Stimulated activated CD8-positive, alpha-beta memory T cell treated with anti-CD3 and anti-CD28 coated beads, Interleukin-2, amount 100 ng/mL, for 1 hour (primary cell): ENCODE data around the gene GRIK3.
"Not testable (repeated sequence)": the region's sequence is repeated elsewhere in the genome, so short reads cannot be mapped to it uniquely, and the experiment has no call there.

Experiments
- DNase-seq, 2 donors: peaks; one replicate each; pipeline ENCODE4 v3.0.0-alpha.2; 2020; ENCODE audit warnings: low read depth in 2 of 2

The GRIK3 gene

DNA sequence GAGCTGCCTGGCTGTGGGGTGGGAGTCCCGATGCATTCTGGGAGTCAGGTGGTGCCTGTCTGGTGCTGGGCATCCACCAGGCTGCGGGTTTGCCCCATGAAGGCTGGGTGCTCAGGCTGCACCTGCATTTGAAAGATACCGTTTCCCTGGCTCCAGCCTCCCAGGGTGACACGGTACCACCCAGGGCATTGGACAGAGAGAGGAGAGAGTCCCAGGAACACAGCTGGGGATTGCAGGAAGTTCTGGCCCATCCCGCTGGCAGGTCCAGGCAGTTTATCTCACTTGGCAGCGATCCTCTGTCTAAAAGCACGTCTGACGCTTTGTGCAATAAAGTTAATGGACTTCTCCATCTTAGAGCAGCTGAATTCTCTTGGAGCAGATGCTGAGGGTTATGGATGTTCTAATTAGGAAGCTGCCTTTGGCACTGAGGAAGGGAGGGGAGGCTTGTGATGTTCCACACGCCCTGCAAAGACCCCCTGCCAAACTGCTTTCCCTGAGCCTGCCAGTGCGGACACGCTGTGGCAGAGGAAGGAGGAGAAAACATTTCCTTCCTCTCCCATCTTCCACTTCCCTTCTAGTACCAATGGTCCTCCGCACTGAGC lies 246.9 kb downstream of the GRIK3 start:
- DNase-seq = no peak

DNA sequence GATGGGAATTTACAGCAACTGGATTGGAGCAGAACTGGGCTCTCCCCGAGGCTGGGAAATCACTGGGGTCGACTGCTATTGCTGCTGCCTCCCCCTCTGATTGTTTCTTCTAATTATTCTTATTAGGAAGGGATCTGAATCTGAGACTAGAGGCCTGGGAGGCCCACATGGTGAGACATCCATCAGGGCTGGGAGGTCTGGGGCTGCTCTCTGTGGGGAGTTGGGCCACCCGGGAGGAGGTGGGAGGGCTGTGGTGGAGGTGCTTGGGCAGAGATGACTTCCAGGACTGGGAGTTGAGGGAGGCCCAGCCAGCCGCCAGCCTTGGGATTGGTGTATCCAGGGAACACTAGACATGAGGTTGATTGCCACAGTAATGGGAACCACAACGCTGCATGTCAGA lies 247.9 kb downstream of the GRIK3 start:
- DNase-seq = no peak

DNA sequence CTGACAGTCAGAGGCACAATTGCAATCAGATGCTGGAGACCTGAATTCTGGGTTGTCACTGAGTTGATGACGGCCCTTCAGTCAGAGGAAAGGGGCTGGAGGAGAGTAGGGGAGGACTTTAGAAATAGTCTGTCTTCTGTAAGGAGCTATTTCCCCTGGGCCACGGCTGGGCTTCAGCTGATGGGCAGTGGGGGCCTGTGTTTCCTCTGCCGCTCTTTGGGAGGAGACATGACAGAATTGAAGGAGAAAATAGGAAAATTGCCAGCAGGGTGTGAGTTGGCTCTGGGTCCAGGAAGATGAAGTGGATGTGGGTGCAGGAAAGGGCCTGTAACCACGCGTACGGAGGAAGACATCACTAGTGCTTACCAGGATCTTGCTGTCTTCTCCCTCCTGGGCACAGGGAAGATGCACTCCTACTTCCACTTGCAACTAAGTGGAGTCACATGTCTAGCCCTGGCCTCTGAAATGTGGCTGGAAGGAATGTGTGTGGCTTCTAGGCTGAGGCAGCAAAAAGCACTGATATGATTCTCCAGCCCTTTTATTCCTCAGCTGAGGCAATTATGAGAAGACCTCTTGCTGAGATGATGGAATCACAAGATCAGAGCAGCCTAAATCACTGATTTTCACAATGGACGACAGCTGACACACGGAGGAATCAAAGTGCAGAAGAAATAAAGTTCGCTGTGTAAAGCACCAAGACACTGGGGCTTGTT lies 250.0 kb downstream of the GRIK3 start:
- DNase-seq = no peak

GRCh38 chr1:36783475-36783874 lies 250.8 kb downstream of the GRIK3 start:
- DNase-seq = no peak

DNA sequence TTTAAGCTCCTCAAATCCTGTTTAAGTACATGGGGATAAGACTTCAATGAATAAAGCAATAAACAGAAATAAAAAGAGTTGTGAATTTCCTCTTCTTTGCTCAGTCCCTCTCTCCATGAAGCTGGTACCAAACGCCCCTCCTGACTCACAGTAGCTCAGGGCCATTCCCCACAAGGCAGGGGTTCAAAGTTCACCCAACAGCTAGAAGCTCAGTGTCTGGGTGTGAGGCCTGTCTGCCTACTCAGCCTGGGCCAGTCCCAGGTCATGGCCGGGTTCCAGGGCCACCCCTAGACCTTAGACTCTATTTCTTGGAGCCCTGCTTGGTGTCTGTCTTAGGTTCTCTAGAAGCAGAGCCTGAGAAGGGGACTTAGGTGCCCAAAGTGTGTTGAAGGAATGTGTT lies 251.5 kb downstream of the GRIK3 start:
- DNase-seq = no peak

DNA sequence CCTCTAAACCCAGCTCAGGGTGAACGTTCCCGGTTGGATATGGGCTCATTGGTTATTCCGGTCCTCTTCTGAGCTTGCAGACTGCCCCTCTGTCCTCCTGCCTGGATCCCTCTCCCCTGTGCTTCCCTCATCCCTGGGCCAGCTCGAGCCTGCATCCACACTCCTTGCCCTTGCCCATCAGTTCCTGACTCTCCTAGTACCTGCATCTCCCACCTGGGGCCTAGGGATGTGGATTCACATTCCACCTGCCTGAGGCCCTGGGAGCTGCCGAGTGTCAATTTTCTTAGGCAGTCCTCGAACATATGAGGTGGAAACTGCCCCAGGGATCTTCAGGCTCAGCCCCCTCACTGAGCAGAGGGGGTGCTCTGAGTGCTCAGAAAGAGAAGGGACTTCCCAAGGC lies 252.2 kb downstream of the GRIK3 start:
- no peak for DNase-seq

- DNase-seq = no peak
Measured at GRCh38 chr1:36781098-36781497, 253.2 kb downstream of the GRIK3 start.

- DNase-seq = no peak
Measured at GRCh38 chr1:36778740-36779139, 255.6 kb downstream of the GRIK3 start.

GRCh38 chr1:36776948-36777831 lies 257.1 kb downstream of the GRIK3 start:
- no peak for DNase-seq

DNA sequence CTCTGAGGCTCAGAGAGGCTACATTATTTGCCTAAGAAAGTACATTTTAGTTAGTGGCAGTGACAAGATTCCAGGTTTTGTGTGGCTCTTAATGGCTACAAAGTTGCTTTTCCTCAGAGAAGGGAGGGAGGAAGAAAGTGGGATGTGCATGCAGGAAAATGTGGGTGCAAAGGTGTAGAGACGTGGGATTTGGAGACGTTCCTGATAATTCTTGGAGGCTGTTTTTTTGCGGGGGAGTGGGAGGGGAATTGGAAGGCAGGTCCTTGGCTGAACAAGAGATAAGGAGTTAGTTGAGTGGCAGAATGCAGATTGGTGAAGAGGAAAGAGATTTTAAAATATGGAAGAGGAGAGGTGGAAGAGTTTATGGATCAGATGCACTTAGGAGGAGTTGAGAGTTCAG lies 258.1 kb downstream of the GRIK3 start:
- DNase-seq = no peak

- no peak for DNase-seq
Measured at GRCh38 chr1:36775716-36776115, 258.6 kb downstream of the GRIK3 start.

DNA sequence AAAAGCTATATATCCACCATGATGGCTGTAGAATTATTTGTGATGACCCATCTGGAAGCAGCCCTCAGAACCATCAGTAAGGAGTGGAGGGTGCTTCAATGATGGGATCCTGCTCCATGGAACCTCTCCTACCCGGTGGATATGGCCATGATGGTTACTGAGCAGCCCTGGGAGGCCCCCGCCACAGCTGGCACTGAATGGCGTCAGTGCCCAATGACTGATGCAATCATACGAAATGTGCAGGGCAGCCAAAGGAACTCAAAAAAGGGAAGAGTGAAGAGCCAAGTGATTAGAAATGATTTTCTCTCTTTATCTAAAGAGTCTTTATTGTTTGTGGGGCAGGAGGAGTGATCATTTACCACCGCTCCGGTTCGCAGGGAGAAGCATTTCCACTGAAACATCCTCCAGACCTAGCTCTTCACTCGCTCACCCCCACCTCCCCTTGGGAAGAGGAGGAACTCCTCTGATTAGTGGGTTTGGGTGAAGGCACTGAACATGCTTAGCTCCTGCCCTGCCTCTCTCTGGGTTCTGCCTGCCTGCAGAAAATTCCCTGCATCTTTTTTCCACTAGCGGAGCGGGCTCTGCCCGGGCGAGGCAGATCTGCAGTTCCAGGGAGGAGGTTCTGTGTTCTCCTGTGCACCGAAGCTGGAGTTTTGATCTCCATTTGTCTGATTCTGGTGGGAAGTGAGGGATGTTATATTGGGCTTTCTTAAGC lies 260.3 kb downstream of the GRIK3 start:
- DNase-seq = no peak

- no peak for DNase-seq
Measured at GRCh38 chr1:36772647-36773495, 261.4 kb downstream of the GRIK3 start.

DNA sequence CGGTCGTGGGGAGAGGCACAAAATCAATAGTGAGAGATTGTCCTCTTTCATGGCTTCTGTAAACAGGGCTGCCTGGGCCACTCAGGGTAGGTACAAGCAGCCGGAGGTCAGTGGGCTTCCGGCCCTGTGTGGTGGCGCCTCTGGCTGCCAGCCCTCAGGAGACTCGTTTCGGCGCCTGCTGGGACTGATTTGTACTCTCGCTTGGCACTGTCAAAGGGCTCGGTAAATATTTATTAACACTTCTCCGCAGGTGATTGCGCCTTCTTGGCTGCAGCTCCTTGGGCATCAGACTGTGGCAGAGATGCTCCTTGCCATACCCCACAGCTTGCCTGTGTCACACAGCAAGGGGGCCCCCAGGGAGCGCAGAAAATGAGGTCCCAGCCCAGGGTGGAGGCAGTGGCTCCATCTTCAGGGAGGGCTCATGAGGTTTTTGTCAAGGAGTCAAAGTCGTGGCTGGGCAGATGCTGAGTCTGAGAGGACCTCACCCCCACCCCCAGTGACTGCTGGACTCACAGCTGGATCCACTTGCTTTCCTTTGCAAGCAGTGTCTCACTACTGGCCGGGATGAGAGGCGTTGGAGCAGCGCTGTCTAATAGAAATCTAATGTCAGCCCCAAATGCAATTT lies 262.5 kb downstream of the GRIK3 start:
- DNase-seq = no peak

DNA sequence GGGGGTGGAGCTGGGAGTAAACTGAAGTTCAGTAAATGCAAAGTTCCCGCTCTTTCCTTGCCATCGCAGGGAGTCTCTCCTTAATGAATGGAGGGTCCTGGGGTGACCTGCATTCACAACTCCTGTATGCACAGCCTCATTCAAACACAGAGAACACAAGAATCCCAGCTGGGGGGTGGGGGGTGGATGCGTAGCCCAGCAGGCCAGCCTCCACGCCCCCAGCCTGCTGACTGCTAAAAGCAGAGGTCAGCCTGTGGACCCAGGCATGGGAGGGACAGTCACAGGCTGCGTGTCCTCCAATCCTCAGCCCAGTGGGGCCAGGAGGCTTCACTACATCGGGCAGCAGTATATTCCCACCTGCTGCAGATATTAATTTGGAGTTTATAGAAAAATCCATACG lies 263.1 kb downstream of the GRIK3 start:
- DNase-seq = no peak

- DNase-seq = no peak
Measured at GRCh38 chr1:36769886-36770830, 264.2 kb downstream of the GRIK3 start.

- DNase-seq = no peak
Measured at GRCh38 chr1:36768486-36769178, 265.7 kb downstream of the GRIK3 start.

DNA sequence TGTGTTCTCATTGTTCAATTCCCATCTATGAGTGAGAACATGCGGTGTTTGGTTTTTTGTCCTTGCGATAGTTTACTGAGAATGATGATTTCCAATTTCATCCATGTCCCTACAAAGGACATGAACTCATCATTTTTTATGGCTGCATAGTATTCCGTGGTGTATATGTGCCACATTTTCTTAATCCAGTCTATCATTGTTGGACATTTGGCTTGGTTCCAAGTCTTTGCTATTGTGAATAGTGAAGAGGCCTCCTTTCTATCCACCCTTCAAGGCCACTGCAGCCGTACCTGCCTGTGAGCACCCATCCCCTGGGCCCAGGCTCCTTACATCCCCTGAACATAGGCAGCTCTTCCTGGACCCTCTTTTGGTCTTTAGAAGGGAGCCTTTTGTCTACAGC lies 266.9 kb downstream of the GRIK3 start:
- not testable (repeated sequence) for DNase-seq

GRCh38 chr1:36766481-36766880 lies 267.8 kb downstream of the GRIK3 start:
- no peak for DNase-seq
